B cell (primary cell): ENCODE measurements around the gene ABI2. TPM values are rescaled to one million over a fixed set of nuclear protein-coding genes. Genes with fewer than 3 reads are reported as not detected.

Source experiments
- ATAC-seq: fragments of 200-7000 bp; cut with Tn5 transposase; one replicate; pipeline ENCODE4 v1.10.0; 2021; ENCODE audit warnings: low read depth, mild to moderate bottlenecking, moderate number of reproducible peaks, moderate library complexity
- CTCF ChIA-PET: fragments of 350-600 bp; sonication (Branson Sonifier 250); formaldehyde crosslinking; loops from one replicate; lab custom pipeline; 2021; ENCODE audit warnings: antibody characterized with exemption, inconsistent platforms; lab: Charles Lee
- POLR2A ChIA-PET: fragments of 350-600 bp; sonication (Branson Sonifier 250); formaldehyde crosslinking; loops from one replicate; lab custom pipeline; 2021; ENCODE audit warnings: antibody characterized with exemption; lab: Charles Lee
- DNase-seq: peaks from one replicate; pipeline ENCODE4 v3.0.0; 2013
- H2AFZ ChIP-seq: 2 replicates; pipeline ENCODE4 v1.6.1; 2012; ENCODE audit warnings: mild to moderate bottlenecking, low read depth, low read length; ENCODE audit not compliant: insufficient read depth, poor library complexity, severe bottlenecking
- H3K27ac ChIP-seq, 2 donors: 1 replicate in 1 of 2; 2 replicates in 1 of 2; pipeline ENCODE4 v1.5.1; 2012 to 2013; ENCODE audit warnings: low read length in 2 of 2, mild to moderate bottlenecking in 2 of 2, moderate library complexity in 1 of 2
- H3K27me3 ChIP-seq, 4 experiments: fragments of 200-600 bp in 1 of 4; sonication (generic) in 1 of 4; replicated peaks in 1 of 4; 1 replicate in 2 of 4; 2 replicates in 2 of 4; pipeline versions ENCODE4 v1.6.1 to v1.7.0; 2013 to 2016; ENCODE audit warnings: low read length in 3 of 4, mild to moderate bottlenecking in 2 of 4, mixed read lengths in 1 of 4, moderate library complexity in 1 of 4; ENCODE audit not compliant: insufficient read depth in 4 of 4, control insufficient read depth in 3 of 4; ENCODE audit errors: control extremely low read depth in 1 of 4
- H3K36me3 ChIP-seq, 2 experiments: replicated peaks in 1 of 2; 1 replicate in 1 of 2; 2 replicates in 1 of 2; pipeline versions ENCODE4 v1.6.1 to v1.7.1; 2013; ENCODE audit warnings: low read length in 1 of 2; ENCODE audit not compliant: insufficient read depth in 2 of 2, control insufficient read depth in 1 of 2; ENCODE audit errors: control extremely low read depth in 1 of 2, extremely low read depth in 1 of 2
- H3K4me1 ChIP-seq, 2 donors: fragments of 200-600 bp in 1 of 2; sonication (generic) in 1 of 2; 1 replicate in 1 of 2; 2 replicates in 1 of 2; pipeline versions ENCODE4 v1.5.1 to v1.6.1; 2013 to 2017; ENCODE audit warnings: low read length in 2 of 2; ENCODE audit not compliant: control insufficient read depth in 2 of 2, insufficient read depth in 2 of 2
- H3K4me2 ChIP-seq: replicated peaks from 2 replicates; pipeline ENCODE3; 2012; ENCODE audit warnings: mild to moderate bottlenecking, low read depth, low read length; ENCODE audit not compliant: poor library complexity, severe bottlenecking
- H3K4me3 ChIP-seq, 5 experiments: fragments of 200-600 bp in 1 of 5; sonication (generic) in 1 of 5; 1 replicate in 3 of 5; 2 replicates in 2 of 5; pipeline versions ENCODE4 v1.5.1 to v1.7.0; 2011 to 2016; ENCODE audit warnings: low read length in 4 of 5, mild to moderate bottlenecking in 4 of 5, low read depth in 2 of 5, control low read depth in 1 of 5, moderate library complexity in 1 of 5; ENCODE audit not compliant: insufficient read depth in 1 of 5; ENCODE audit errors: control extremely low read depth in 1 of 5, extremely low read depth in 1 of 5
- H3K79me2 ChIP-seq: fragments of 200-600 bp; sonication (generic); one replicate; pipeline ENCODE4 v1.6.0; 2016; ENCODE audit warnings: low read length; ENCODE audit not compliant: control insufficient read depth, insufficient read depth
- H3K9ac ChIP-seq: fragments of 200-600 bp; sonication (generic); 2 replicates; pipeline ENCODE4 v1.6.1; 2017; ENCODE audit warnings: mild to moderate bottlenecking, low read length, moderate library complexity
- H3K9me3 ChIP-seq, 3 donors: one replicate each; pipeline versions ENCODE4 v1.6.1 to v1.7.1; 2013; ENCODE audit warnings: low read length in 2 of 3; ENCODE audit not compliant: control insufficient read depth in 2 of 3, insufficient read depth in 1 of 3; ENCODE audit errors: control extremely low read depth in 1 of 3
- H4K20me1 ChIP-seq: 2 replicates; pipeline ENCODE4 v1.6.0; 2012; ENCODE audit warnings: mild to moderate bottlenecking, low read length; ENCODE audit not compliant: insufficient read depth, control insufficient read depth, poor library complexity, severe bottlenecking
- H3K27ac Mint-ChIP-seq: one replicate; pipeline ENCODE4 v1.8.0; 2021; ENCODE audit warnings: mixed read lengths
- H3K27me3 Mint-ChIP-seq: one replicate; pipeline ENCODE4 v1.8.0; 2021; ENCODE audit warnings: mixed read lengths
- H3K4me1 Mint-ChIP-seq: one replicate; pipeline ENCODE4 v1.8.0; 2021; ENCODE audit warnings: mixed read lengths
- H3K4me3 Mint-ChIP-seq: one replicate; pipeline ENCODE4 v1.8.0; 2021; ENCODE audit warnings: mixed read lengths
- H3K9me3 Mint-ChIP-seq: one replicate; pipeline ENCODE4 v1.8.0; 2022; ENCODE audit warnings: mixed read lengths; ENCODE audit not compliant: insufficient read depth
- CTCF ChIP-seq: fragments of 200-600 bp; IDR thresholded peaks from one replicate; pipeline ENCODE4 v1.8.0; 2022; ENCODE audit warnings: antibody characterized with exemption, mild to moderate bottlenecking
- EZH2 ChIP-seq: IDR thresholded peaks from 2 replicates; pipeline ENCODE4 v1.6.1; 2012; ENCODE audit warnings: borderline replicate concordance, low read depth, mild to moderate bottlenecking, moderate library complexity, low read length; ENCODE audit not compliant: insufficient read depth, poor library complexity, severe bottlenecking
- WGBS: methylation state at CpG from one replicate; pipeline ENCODE4 v1.1.5; 2013; ENCODE audit warnings: missing lambda C conversion rate; ENCODE audit not compliant: insufficient coverage; 5-methylcytosine and 5-hydroxymethylcytosine counted together
- intact Hi-C: fragments of 100-400 bp; cut with micrococcal nuclease; formaldehyde crosslinking; loops from one replicate; pipeline ENCODE4 v1.10.0; 2022
- polyA plus RNA-seq: library from polyadenylated mRNA; depleted of rRNA; stranded (reverse); fragments of >200 nt; gene quantifications from 2 replicates; pipeline ENCODE4 v1.2.3, GENCODE V29; 2012
- total RNA-seq, 2 donors: library from RNA; stranded (reverse); fragments of 120-200 nt in 1 of 2; gene quantifications; 1 replicate in 1 of 2; 2 replicates in 1 of 2; pipeline versions ENCODE4 v1.2.3 to v1.2.4, GENCODE V29; 2013 to 2022

ABI2 gene
- total and polyA plus RNA-seq, 2 donors (not counting 1 experiment from before 2014, with no cell fraction given), result 6.8 to 32.7 TPM

- Histone ChIP-seq H3K9ac (no peak overlapping the region), H3K27ac (no peak overlapping the region), H3K79me2 (no peaks in the 10 kb centered on the region), H3K36me3 (no peaks in the 10 kb centered on the region), H3K4me1 (no peaks in the 10 kb centered on the region), H3K27me3 (no peaks in the 10 kb centered on the region), H3K4me2 (no peak overlapping the region), H4K20me1 (no peaks in the 10 kb centered on the region), H2AFZ (no peak overlapping the region), H3K4me3 (no peak overlapping the region), H3K9me3 (no peaks in the 10 kb centered on the region)
- TF ChIP-seq EZH2 (no peak), CTCF (no peak)
- ATAC-seq, result no peak
- H3K4me1 Mint-ChIP-seq, result no peaks in the 10 kb centered on the region
- no peaks in the 10 kb centered on the region for H3K9me3 Mint-ChIP-seq
- ChIA-PET POLR2A (no interaction called here), CTCF (no interaction called here)
- H3K4me3 Mint-ChIP-seq, result no peak overlapping the region
- H3K27me3 Mint-ChIP-seq, result no peaks in the 10 kb centered on the region
- no peak for DNase-seq
- intact Hi-C loops, result no loop called here
- 92% methylated on average over 2 of the region's 3 CpGs for WGBS
- no peak overlapping the region for H3K27ac Mint-ChIP-seq
Measured at GRCh38 chr2:203441463-203441862, 113.3 kb downstream of the ABI2 start.

GRCh38 chr2:203442463-203442862, 114.3 kb downstream of the ABI2 start:
- no peaks in the 10 kb centered on the region for H3K79me2 ChIP-seq
- H2AFZ ChIP-seq, result no peak overlapping the region
- no peak overlapping the region for H3K27ac Mint-ChIP-seq
- no peak overlapping the region for H3K9ac ChIP-seq
- H3K4me3 ChIP-seq, result no peak overlapping the region
- POLR2A ChIA-PET, result no interaction called here
- H3K4me2 ChIP-seq, result no peak overlapping the region
- H3K9me3 Mint-ChIP-seq, result no peaks in the 10 kb centered on the region
- H3K27me3 Mint-ChIP-seq, result no peaks in the 10 kb centered on the region
- no peak for DNase-seq
- no CpG with 5 or more reads among the region's 5 CpGs for WGBS
- no peaks in the 10 kb centered on the region for H3K9me3 ChIP-seq
- H3K4me1 ChIP-seq, result no peaks in the 10 kb centered on the region
- CTCF ChIA-PET, result no interaction called here
- intact Hi-C loops, result no loop called here
- no peak overlapping the region for H3K27ac ChIP-seq
- no peak overlapping the region for H3K4me3 Mint-ChIP-seq
- no peaks in the 10 kb centered on the region for H4K20me1 ChIP-seq
- TF ChIP-seq EZH2 (no peak), CTCF (no peak)
- no peaks in the 10 kb centered on the region for H3K4me1 Mint-ChIP-seq
- H3K27me3 ChIP-seq, result no peaks in the 10 kb centered on the region
- no peak for ATAC-seq
- H3K36me3 ChIP-seq, result no peaks in the 10 kb centered on the region
